WTC11 (cell line): ENCODE results near the gene MYO7B. TPM values are rescaled to one million over a fixed set of nuclear protein-coding genes. Genes with fewer than 3 reads are reported as not detected.

ENCODE experiments used
- ATAC-seq: fragments of 200-7000 bp; cut with Tn5 transposase; 2 replicates; pipeline ENCODE4 v1.10.0; 2021; ENCODE audit warnings: mild to moderate bottlenecking, moderate library complexity
- CTCF ChIA-PET: fragments of 300-600 bp; sonication (Branson Sonifier 250); formaldehyde crosslinking; loops from one replicate; lab custom pipeline; 2021; ENCODE audit warnings: antibody characterized with exemption; lab: Charles Lee
- POLR2A ChIA-PET: fragments of 350-600 bp; sonication (Branson Sonifier 250); formaldehyde crosslinking; loops from one replicate; lab custom pipeline; 2021; ENCODE audit warnings: antibody characterized with exemption; lab: Charles Lee
- DNase-seq: peaks from one replicate; pipeline ENCODE4 v3.0.0; 2021; ENCODE audit warnings: low spot score
- H3K27ac Mint-ChIP-seq: 2 replicates; pipeline ENCODE4 v1.8.0; 2021; ENCODE audit warnings: mixed read lengths
- H3K27me3 Mint-ChIP-seq: 2 replicates; pipeline ENCODE4 v1.8.0; 2021; ENCODE audit warnings: low read depth, mild to moderate bottlenecking, moderate library complexity, mixed read lengths
- H3K36me3 Mint-ChIP-seq: 2 replicates; pipeline ENCODE4 v1.8.0; 2021; ENCODE audit warnings: mixed read lengths
- H3K4me1 Mint-ChIP-seq: 2 replicates; pipeline ENCODE4 v1.8.0; 2022; ENCODE audit warnings: mixed read lengths
- H3K4me3 Mint-ChIP-seq: 2 replicates; pipeline ENCODE4 v1.8.0; 2021; ENCODE audit warnings: mild to moderate bottlenecking, moderate library complexity, mixed read lengths
- H3K9me3 Mint-ChIP-seq: 2 replicates; pipeline ENCODE4 v1.8.0; 2021; ENCODE audit warnings: mixed read lengths
- AR ChIP-seq: fragments of 250-450 bp; sonication (Bioruptor Pico); IDR thresholded peaks from 2 replicates; pipeline ENCODE4 v1.9.0; 2021; ENCODE audit warnings: mild to moderate bottlenecking
- ATF1 ChIP-seq: sonication (generic); formaldehyde crosslinking; IDR thresholded peaks from 2 replicates; pipeline ENCODE4 v1.8.1; 2023; ENCODE audit warnings: mild to moderate bottlenecking, moderate library complexity, missing genetic modification reagents
- ATF3 ChIP-seq: sonication (generic); formaldehyde crosslinking; conservative IDR thresholded peaks from 2 replicates; pipeline ENCODE4 v1.8.1; 2022; ENCODE audit warnings: mild to moderate bottlenecking, missing genetic modification reagents
- E2F1 ChIP-seq: sonication (generic); formaldehyde crosslinking; IDR thresholded peaks from 2 replicates; pipeline ENCODE4 v1.8.0; 2022; ENCODE audit warnings: mild to moderate bottlenecking, missing genetic modification reagents
- E2F5 ChIP-seq: sonication (generic); formaldehyde crosslinking; IDR thresholded peaks from 2 replicates; pipeline ENCODE4 v1.8.1; 2022; ENCODE audit warnings: mild to moderate bottlenecking, moderate library complexity, missing genetic modification reagents
- ESRRA ChIP-seq: sonication (generic); formaldehyde crosslinking; IDR thresholded peaks from 2 replicates; pipeline ENCODE4 v1.8.1; 2022; ENCODE audit warnings: mild to moderate bottlenecking, missing genetic modification reagents, borderline replicate concordance
- ETV6 ChIP-seq: sonication (generic); formaldehyde crosslinking; IDR thresholded peaks from 2 replicates; pipeline ENCODE4 v1.8.1; 2022; ENCODE audit warnings: mild to moderate bottlenecking, missing genetic modification reagents
- FOXP1 ChIP-seq: sonication (generic); formaldehyde crosslinking; IDR thresholded peaks from 2 replicates; pipeline ENCODE4 v1.8.0; 2022; ENCODE audit warnings: missing genetic modification reagents, mild to moderate bottlenecking, moderate library complexity, borderline replicate concordance
- FOXP4 ChIP-seq: sonication (generic); formaldehyde crosslinking; IDR thresholded peaks from 2 replicates; pipeline ENCODE4 v1.8.0; 2022; ENCODE audit warnings: mild to moderate bottlenecking, missing genetic modification reagents
- IRF2 ChIP-seq: sonication (generic); formaldehyde crosslinking; IDR thresholded peaks from 2 replicates; pipeline ENCODE4 v1.8.0; 2022; ENCODE audit warnings: low read depth, missing genetic modification reagents, borderline replicate concordance
- NFATC4 ChIP-seq: fragments of 250-450 bp; sonication (Bioruptor Pico); IDR thresholded peaks from 2 replicates; pipeline ENCODE4 v1.9.0; 2021; ENCODE audit warnings: mild to moderate bottlenecking
- NFYB ChIP-seq: sonication (generic); formaldehyde crosslinking; conservative IDR thresholded peaks from 2 replicates; pipeline ENCODE4 v1.8.0; 2022; ENCODE audit warnings: low read depth, missing genetic modification reagents
- PREB ChIP-seq: sonication (generic); formaldehyde crosslinking; IDR thresholded peaks from 2 replicates; pipeline ENCODE4 v1.8.1; 2022; ENCODE audit warnings: mild to moderate bottlenecking, missing genetic modification reagents, moderate library complexity, borderline replicate concordance
- SP1 ChIP-seq: sonication (generic); formaldehyde crosslinking; conservative IDR thresholded peaks from 2 replicates; pipeline ENCODE4 v1.8.1; 2022; ENCODE audit warnings: missing genetic modification reagents
- STAT6 ChIP-seq: sonication (generic); formaldehyde crosslinking; conservative IDR thresholded peaks from 2 replicates; pipeline ENCODE4 v1.8.1; 2023; ENCODE audit warnings: mild to moderate bottlenecking, low read depth, missing genetic modification reagents, moderate library complexity
- TP53 ChIP-seq: sonication (generic); formaldehyde crosslinking; IDR thresholded peaks from 2 replicates; pipeline ENCODE4 v1.8.1; 2023; ENCODE audit warnings: mild to moderate bottlenecking, missing genetic modification reagents
- USF1 ChIP-seq: sonication (generic); formaldehyde crosslinking; IDR thresholded peaks from 2 replicates; pipeline ENCODE4 v1.8.0; 2022; ENCODE audit warnings: mild to moderate bottlenecking, missing genetic modification reagents
- ZBTB21 ChIP-seq: sonication (generic); formaldehyde crosslinking; IDR thresholded peaks from 2 replicates; pipeline ENCODE4 v1.8.1; 2023; ENCODE audit warnings: mild to moderate bottlenecking, missing genetic modification reagents, borderline replicate concordance
- ZNF121 ChIP-seq: sonication (generic); formaldehyde crosslinking; IDR thresholded peaks from 2 replicates; pipeline ENCODE4 v1.8.0; 2023; ENCODE audit warnings: missing genetic modification reagents
- ZSCAN18 ChIP-seq: fragments of 250-450 bp; sonication (Bioruptor Pico); IDR thresholded peaks from 2 replicates; pipeline ENCODE4 v2.1.2; 2022; ENCODE audit warnings: mild to moderate bottlenecking, moderate library complexity
- total RNA-seq: library from RNA; stranded (reverse); gene quantifications from 3 replicates; pipeline ENCODE4 v1.2.3, GENCODE V29; 2021

MYO7B gene
- total RNA-seq, 1 experiment from 2014 or later = not detected

- peaks cover 3% of the 10 kb centered on the region for H3K4me1 Mint-ChIP-seq
- peaks cover 9% of the 10 kb centered on the region for H3K9me3 Mint-ChIP-seq
- DNase-seq = no peak
- ChIA-PET CTCF (interaction anchor here (0.7 to 4.1 kb wide), 8 partner anchors 8 to 138 kb away, joined by 3 to 19 read pairs (median 5); partner anchors contain the start of genes IWS1 and LIMS2), POLR2A (no interaction called here)
- ATAC-seq = peak; percentile 76
- TF ChIP-seq ZSCAN18 (no peak), ZBTB21 (CRISPR knock-in tag) (0 out of 2 replicates have a peak, but pooled peaks have one; percentile 14), ZNF121 (CRISPR knock-in tag) (peak; percentile 30; the same call in 1 of the 2 replicates), TP53 (no peak)
- TF ChIP-seq, all 79 proteins: peak for 2
- Mint-ChIP-seq H3K27ac (no peak overlapping the region), H3K36me3 (no peaks in the 10 kb centered on the region), H3K27me3 (peaks cover 35% of the 10 kb centered on the region), H3K4me3 (peak overlapping the region; percentile 60)
Observed at GRCh38 chr2:127664065-127664894, 128.8 kb downstream of the MYO7B start.

- TF ChIP-seq ATF3 = no peak
- no peak for TF ChIP-seq NFYB (CRISPR knock-in tag)
- TF ChIP-seq AR = no peak
- TF ChIP-seq ESRRA (CRISPR knock-in tag) = no peak
- TF ChIP-seq PREB = no peak
- TF ChIP-seq FOXP4 (CRISPR knock-in tag) = no peak
- TF ChIP-seq ETV6 = no peak
- TF ChIP-seq FOXP1 (CRISPR knock-in tag) = no peak
- no peak for TF ChIP-seq SP1 (CRISPR knock-in tag)
- no peak for TF ChIP-seq NFATC4 (CRISPR knock-in tag)
- no peak for TF ChIP-seq ATF1 (CRISPR knock-in tag)
- TF ChIP-seq E2F1 = no peak
- TF ChIP-seq STAT6 (CRISPR knock-in tag) = no peak
- TF ChIP-seq TP53 = no peak
- no peak for TF ChIP-seq USF1 (CRISPR knock-in tag)
- no peak for TF ChIP-seq E2F5 (CRISPR knock-in tag)
- TF ChIP-seq IRF2 (CRISPR knock-in tag) = no peak
- ChIA-PET CTCF (interaction anchor here (1.1 to 4.1 kb wide), 5 partner anchors 9 to 74 kb away, joined by 3 to 19 read pairs (median 4); no protein-coding TSS in a partner anchor), POLR2A (no interaction called here)
- Mint-ChIP-seq H3K27ac (no peak overlapping the region), H3K27me3 (peaks cover 35% of the 10 kb centered on the region), H3K9me3 (peaks cover 8% of the 10 kb centered on the region), H3K36me3 (no peaks in the 10 kb centered on the region), H3K4me3 (peak overlapping the region; percentile 60), H3K4me1 (peaks cover 3% of the 10 kb centered on the region)
- no peak for DNase-seq
- no peak for ATAC-seq
Observed at GRCh38 chr2:127664895-127665225, 129.4 kb downstream of the MYO7B start.
